Fibroblast of mammary gland (primary cell): ENCODE results near the gene FRMD6.
A peak's percentile ranks its signal among the peaks of the same experiment; 100 is the strongest.

Experiments used
- DNase-seq: peaks from one replicate; pipeline ENCODE4 v3.0.0-alpha.2; 2010; ENCODE audit warnings: low read depth
- H3K4me3 ChIP-seq: 2 replicates; pipeline ENCODE4 v1.5.1; 2011; ENCODE audit warnings: low read depth, mild to moderate bottlenecking, low read length, moderate library complexity; ENCODE audit not compliant: control insufficient read depth
- TF ChIP-seq, protein P1 (sequence below): conservative IDR thresholded peaks from 2 replicates; pipeline ENCODE4 v1.5.1; 2011; ENCODE audit warnings: low read depth, low read length, inconsistent platforms; ENCODE audit not compliant: control insufficient read depth, insufficient read depth

FRMD6 gene

DNA sequence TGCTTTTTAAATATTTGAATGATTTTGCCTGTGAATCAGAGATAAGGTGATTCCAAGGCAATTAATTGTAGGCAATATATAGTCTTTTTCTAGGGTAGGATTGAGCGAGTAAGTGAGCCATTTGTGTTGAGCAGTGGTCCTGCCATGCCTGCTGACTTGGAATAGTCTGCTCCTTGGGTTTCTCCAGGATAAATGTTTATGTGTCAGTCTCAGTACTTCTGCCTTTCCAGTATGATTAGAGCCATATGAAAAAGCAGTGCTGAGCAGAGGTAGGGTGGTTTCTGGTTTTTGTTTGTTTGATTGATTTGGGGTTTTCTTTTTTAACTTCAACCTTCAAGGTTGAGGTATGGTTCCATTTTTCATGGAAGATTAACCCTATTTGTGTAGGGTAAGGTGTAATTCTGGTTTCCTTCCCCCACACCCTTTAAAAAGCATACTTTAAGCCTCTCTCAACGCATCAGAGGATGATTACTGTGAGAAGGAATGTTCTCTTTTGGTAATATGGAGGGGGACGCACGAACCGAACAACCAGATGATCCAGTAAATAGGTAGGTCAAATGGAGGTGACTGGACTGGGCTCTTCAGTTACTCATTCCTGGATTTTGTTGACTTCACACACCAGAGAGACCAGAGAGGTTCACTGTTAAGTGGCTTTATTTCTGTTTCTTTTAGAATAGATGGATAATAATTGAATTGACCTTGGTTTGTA lies 22.7 kb downstream of the FRMD6 start:
- TF ChIP-seq, protein P1, sequence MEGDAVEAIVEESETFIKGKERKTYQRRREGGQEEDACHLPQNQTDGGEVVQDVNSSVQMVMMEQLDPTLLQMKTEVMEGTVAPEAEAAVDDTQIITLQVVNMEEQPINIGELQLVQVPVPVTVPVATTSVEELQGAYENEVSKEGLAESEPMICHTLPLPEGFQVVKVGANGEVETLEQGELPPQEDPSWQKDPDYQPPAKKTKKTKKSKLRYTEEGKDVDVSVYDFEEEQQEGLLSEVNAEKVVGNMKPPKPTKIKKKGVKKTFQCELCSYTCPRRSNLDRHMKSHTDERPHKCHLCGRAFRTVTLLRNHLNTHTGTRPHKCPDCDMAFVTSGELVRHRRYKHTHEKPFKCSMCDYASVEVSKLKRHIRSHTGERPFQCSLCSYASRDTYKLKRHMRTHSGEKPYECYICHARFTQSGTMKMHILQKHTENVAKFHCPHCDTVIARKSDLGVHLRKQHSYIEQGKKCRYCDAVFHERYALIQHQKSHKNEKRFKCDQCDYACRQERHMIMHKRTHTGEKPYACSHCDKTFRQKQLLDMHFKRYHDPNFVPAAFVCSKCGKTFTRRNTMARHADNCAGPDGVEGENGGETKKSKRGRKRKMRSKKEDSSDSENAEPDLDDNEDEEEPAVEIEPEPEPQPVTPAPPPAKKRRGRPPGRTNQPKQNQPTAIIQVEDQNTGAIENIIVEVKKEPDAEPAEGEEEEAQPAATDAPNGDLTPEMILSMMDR: no peak
- peak; percentile 82 for DNase-seq
- no peak overlapping the region for H3K4me3 ChIP-seq

DNA sequence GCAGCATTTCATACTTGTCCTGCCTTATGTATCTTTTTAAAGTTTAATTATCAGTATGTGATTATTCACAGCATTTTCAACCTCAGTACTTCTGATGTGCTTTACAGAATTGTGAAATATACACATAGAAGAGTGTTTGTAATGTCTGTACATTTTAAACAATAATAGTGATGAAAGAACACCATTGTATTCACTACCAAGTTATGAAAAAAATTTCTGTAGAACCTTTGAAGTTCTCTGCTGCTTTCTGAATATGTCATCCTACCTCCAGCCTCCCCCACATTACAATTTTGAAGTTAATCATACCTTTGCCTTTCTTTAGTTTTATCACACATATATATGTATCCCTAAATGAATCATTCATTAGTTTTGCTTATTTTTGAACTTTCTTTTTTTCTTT lies 24.8 kb downstream of the FRMD6 start:
- TF ChIP-seq, protein P1: no peak
- DNase-seq: no peak
- H3K4me3 ChIP-seq: no peak overlapping the region

DNA sequence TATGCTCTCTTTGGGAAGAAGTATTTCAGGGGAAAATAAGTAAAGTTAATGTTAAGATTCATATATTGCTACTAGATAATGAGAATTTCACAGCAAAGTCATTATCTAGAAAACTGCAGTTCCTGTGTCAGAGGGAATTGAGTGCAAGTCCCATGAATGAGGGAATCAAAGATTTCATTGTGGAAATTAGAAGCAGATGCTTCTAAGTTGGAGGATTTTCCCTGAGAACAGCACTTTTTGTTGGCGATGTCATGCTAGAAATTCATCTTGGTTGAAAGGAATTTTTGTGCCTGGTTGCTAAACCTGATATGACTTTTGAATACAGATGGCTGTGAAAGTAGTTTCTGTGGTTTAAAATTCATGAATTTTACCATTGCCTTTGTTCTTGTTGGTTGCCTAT lies 25.6 kb downstream of the FRMD6 start:
- peak; percentile 84 for DNase-seq
- TF ChIP-seq, protein P1: no peak
- no peak overlapping the region for H3K4me3 ChIP-seq

DNA sequence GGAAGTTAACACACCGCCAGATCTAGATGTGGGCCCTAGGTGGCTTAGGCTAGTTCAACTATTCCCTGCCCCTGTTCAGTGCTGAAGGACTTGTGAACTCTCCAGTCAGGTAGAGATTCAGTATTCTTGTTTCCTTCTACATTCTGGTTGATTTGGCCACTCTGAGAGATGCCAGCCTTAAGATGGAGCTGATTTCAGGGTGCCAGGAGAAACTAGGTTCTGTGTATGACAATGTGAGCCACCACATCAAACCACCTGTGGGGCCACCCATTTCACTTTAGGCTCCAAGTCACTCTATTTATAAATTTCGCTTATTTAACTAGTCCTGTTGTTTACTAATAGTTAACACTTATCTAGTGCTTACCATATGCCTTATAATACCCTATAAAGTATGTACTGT lies 26.0 kb downstream of the FRMD6 start:
- TF ChIP-seq, protein P1: no peak
- no peak overlapping the region for H3K4me3 ChIP-seq

DNA sequence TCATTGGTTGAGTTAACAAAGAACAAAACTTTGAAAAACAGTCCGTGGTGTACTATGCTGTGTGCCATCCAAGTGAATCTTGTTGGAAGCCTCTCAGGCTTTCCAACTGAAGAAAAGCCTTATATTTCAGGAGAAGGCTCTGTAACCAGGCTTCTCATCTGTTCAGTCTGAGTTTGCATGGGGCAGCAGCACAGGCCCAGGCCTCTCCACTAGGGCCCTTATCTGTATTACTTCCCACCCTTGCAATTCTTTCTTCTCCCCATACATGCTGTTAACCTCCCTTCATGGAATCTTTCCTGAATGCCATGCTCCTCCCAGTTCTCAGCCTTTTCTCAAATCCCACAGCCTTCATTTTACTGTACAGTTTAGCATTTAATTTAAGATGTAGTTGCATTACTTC lies 28.3 kb downstream of the FRMD6 start:
- H3K4me3 ChIP-seq: no peak overlapping the region
- DNase-seq: no peak
- TF ChIP-seq, protein P1: no peak

More for the DNA sequence above, 26.0 kb downstream of the FRMD6 start:
- DNase-seq: no peak

DNA sequence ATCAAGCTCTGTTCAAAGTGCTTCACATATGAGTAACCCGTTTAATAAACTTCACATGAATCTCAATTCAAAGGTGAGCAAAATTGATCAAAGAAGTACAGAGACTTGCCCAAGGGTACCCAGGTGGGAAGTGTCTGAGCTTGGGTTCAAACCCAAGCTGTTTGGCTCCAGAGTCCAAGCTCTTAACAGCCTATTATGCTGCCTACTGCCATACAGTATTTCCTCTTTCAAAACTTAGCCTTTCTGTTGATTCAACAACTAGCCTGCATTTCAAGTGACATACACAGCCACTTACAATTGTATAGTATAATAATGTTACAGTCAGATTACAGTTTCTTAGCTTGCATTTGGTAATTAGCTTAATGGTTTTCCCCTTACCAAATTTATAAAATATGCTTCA lies 29.7 kb downstream of the FRMD6 start:
- DNase-seq: no peak
- H3K4me3 ChIP-seq: no peak overlapping the region
- TF ChIP-seq, protein P1: no peak

DNA sequence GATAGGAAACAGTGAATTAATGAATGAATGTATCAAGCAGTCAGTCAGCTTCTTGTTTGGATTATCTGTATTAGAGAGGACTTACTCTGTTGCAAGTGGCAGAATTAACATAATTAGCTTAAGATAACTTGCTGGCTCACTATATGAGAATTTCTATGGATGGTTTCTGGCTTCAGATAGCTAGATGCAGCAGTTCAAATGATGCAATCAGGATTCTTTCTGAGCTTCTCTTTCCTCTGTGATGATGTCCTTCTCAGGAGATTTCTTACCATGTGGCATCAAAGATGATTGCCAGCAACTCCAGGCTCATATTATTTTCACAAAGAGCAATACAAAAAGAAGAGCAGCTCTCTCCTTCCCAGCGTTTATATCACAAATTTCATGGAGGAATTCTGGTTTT lies 30.7 kb downstream of the FRMD6 start:
- peak; percentile 66 for DNase-seq

More for the DNA sequence above, 30.7 kb downstream of the FRMD6 start:
- H3K4me3 ChIP-seq: no peak overlapping the region
- TF ChIP-seq, protein P1: no peak
